HG03575 (cell line): Measurements from ENCODE around the gene CASP8.
"Not testable (repeated sequence)": the region's sequence is repeated elsewhere in the genome, so short reads cannot be mapped to it uniquely, and the experiment has no call there.

Source experiments
- ATAC-seq: cut with Tn5 transposase; IDR thresholded peaks from one replicate; pipeline ENCODE4 v1.9.1; 2021; ENCODE audit not compliant: unreplicated experiment, insufficient number of reproducible peaks, low FRiP score; ENCODE audit errors: extremely low read depth

Gene CASP8

GRCh38 chr2:201239167-201239935 is 21.0 kb upstream of the CASP8 start:
- ATAC-seq = not testable (repeated sequence)

- ATAC-seq = no peak
These were observed 17.6 kb upstream of the CASP8 start for GRCh38 chr2:201242571-201243277.

GRCh38 chr2:201244829-201245228 is 15.5 kb upstream of the CASP8 start:
- no peak for ATAC-seq

- ATAC-seq = no peak
These were observed 14.1 kb upstream of the CASP8 start for GRCh38 chr2:201246280-201246679.

DNA sequence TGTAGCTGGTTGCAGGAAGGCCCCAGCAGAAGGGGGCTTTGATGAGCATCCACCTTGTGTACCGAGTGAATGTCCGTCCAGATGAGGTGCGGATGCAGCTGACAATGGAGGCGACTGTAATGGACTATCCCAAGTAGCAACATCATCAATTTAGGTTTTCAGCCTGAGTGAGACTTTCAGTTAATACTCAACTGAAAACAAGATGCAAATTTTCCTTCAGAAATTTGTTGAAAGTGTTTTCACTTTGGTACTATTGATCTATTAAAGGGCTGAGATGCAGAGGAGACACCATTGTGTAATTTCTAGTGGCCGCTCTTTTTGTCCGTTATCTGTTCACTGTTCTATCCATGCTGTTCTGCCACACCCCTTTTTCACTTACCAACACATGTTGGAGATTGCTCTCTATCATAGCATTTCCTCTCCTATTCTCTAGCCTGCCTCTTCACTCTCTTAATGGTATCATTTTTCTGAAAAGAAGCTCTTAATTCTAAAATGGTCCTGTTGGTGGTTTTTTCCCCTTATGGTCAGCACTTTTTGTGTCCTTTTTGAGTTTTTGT is 12.0 kb upstream of the CASP8 start:
- no peak for ATAC-seq

- ATAC-seq = no peak
These were observed 10.4 kb upstream of the CASP8 start for GRCh38 chr2:201249889-201250288.

- no peak for ATAC-seq
These were observed 9.6 kb upstream of the CASP8 start for GRCh38 chr2:201250741-201251140.

DNA sequence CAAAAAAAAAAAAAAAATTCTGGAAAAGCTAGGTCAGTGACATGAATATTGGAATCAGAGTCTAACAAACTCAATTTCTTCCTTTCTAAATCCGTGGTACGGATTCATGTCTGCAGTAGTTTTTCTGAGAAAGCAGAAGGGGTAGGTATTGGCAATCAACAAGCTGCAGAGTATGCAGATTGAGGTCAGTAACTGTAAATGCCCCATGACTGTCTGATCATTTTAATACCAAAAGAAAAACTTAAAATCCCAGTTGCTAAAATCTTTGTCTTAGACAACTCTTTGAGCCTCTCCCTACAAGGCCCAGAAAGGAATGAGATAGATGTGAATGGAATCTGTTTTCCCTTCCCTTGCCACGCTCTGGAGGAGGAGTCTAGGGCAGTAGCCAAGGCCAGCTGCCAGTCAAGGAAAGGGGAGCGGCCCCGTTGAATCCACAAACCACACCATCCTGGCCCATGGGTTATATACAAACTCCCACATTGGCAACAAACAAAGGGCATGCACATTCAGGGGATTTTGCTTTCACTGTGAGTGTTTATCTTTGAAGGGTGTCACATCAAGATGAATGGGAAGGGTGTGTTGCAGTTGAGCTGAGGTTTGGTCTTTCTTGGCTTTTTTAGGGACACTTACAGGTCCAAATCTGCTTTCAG is 6.1 kb upstream of the CASP8 start:
- no peak for ATAC-seq

DNA sequence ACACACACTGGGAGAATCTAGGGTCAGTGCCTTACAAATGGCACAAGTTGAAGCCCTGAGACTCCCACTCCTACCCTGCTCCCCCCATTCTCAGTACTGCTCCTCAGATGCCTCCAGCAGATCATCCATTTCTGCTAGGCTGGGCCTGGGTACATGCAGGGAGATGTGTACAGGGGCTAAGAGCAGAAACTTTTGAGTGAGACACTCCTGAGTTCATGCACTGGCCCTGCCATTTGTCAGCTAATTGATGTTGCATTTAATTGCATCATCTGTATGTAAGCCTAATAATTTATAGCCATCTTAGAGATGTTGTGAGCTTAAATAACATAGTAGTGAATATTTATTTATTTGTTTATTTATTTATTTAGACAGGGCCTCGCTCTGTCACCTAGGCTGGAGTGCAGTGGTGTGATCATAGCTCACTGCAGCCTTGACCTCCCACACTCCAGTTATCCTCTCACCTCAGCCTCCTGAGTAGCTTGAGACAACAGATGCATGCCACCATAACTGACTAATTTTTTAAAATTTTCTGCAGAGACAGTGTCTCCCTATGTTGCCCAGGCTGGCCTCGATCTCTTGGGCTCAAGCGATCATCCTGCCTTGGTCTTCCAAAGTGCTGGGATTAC is 4.8 kb upstream of the CASP8 start:
- ATAC-seq = no peak

DNA sequence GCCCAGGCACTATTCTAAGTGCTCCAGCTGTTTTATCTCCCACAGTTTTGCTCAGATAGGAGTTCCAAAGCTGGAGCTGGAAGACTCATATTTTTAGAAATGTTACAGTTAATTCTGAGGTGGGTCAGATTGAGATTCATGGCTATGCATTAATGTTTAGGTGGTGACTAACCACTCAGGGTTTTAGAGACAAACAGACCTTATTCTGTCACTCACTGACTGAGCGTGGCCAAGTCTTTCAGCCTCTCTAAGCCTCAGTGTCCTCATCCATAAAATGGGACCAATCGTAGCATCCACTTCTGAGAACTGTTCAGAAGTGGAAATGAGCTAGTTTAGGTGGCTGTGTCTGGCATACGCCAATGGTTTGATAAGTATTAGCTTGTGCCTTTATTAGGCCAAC is 4.3 kb upstream of the CASP8 start:
- no peak for ATAC-seq

DNA sequence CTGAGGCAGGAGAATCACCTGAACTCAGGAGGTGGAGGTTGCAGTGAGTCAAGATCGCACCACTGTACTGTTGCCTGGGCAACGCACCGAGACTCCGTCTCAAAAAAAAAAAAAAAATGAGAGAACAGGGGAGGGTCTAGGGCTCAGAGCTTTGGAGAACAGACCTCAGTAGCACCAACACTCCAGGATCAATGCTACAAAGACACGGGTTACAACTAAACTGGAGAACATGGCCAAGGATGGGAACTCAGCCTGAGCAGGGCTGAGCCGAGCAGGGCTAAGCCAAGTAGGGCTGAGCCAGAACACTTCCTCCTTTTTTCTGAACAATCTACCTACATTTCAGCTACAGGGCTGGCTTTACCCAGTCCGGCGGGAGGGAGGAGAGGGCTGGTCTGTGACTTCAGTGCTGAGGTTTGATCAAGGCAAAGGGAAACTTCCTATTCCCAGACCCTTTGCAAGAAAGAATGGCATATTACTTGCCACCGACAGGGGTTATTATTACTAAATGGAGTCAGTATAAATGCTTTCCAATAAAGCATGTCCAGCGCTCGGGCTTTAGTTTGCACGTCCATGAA is 2.9 kb upstream of the CASP8 start:
- ATAC-seq = peak; percentile 25

GRCh38 chr2:201257956-201258665 is 2.2 kb upstream of the CASP8 start:
- ATAC-seq = peak; percentile 33

- ATAC-seq = no peak
These were observed 1.4 kb upstream of the CASP8 start for GRCh38 chr2:201258666-201259615.

DNA sequence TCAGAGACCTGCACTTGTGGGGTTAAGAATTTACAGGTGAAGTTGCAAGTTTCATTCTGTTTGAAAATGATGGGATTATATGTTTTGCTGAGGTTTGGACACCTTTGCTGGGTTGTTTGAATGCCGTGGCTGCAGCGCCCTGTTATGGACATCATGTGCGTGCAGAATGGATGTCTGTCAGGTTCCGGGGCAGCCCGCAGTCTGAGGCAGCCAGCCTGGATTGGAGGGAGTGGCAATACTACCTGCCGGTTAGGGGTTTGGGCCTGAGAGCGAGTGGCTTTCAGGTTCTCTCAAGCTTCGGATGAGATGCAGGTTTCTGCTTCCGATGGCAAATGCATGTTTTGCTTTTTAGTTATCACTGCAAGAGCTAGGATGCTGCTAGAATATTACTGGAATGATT is 1.1 kb downstream of the CASP8 start:
- no peak for ATAC-seq

DNA sequence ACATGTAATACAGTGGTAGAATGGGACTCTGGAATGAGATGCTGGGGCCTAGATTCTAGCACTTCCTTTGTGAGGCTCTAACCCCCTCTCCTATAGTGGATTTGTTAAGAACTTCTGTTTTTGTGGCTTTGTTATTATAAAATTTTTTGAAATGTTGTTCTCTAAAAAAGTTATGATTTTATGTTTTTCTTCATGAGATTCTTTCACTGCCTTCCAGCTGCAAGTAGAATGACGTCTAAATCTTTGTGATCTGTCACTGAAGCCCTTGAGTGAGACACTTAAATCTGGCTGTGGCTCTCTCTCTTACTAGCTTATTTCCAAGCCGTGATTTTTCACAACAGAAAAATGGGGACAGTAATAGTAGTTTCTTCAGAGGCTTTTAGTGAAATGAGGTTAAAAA is 1.6 kb downstream of the CASP8 start:
- no peak for ATAC-seq

- ATAC-seq = no peak
These were observed 2.4 kb downstream of the CASP8 start for GRCh38 chr2:201262718-201263117.

GRCh38 chr2:201263779-201264178 is 3.4 kb downstream of the CASP8 start:
- ATAC-seq = no peak
